Endothelial cell of umbilical vein (primary cell): Measurements from ENCODE around the gene UBASH3B. TPM values are rescaled to one million over a fixed set of nuclear protein-coding genes. Genes with fewer than 3 reads are reported as not detected.

Experiments
- BruUV-seq: library from RNA; stranded (reverse); fragments of 400-500 nt; replicated peaks from 2 replicates; lab custom pipeline; 2021; lab: Mats Ljungman, UMichigan
- CTCF ChIA-PET: fragments of 300-600, 350-600 bp; sonication (Branson Sonifier 250); formaldehyde crosslinking; loops from one replicate; lab custom pipeline; 2021; ENCODE audit warnings: antibody characterized with exemption, inconsistent platforms; lab: Charles Lee
- POLR2A ChIA-PET: fragments of 300-600, 350-600 bp; sonication (Branson Sonifier 250); formaldehyde crosslinking; loops from one replicate; lab custom pipeline; 2021; ENCODE audit warnings: antibody characterized with exemption, inconsistent platforms; lab: Charles Lee
- DNase-seq: peaks from one replicate; pipeline ENCODE4 v3.0.0-alpha.2; 2011; ENCODE audit warnings: low read depth, low spot score
- FAIRE-seq: peaks from 2 replicates; lab custom pipeline; 2011; peaks lifted over from hg19 to GRCh38; lab: Jason Lieb, UNC
- H2AFZ ChIP-seq: 2 replicates; pipeline ENCODE4 v1.6.0; 2012; ENCODE audit warnings: low read depth, low read length, control low read depth, inconsistent platforms
- H3K27ac ChIP-seq: 2 replicates; pipeline ENCODE4 v1.5.1; 2011; ENCODE audit warnings: low read depth, mild to moderate bottlenecking, control low read depth, low read length, moderate library complexity; ENCODE audit not compliant: insufficient read depth
- H3K27me3 ChIP-seq, 2 experiments: 2 replicates each; pipeline versions ENCODE4 v1.6.0 to v1.6.1; 2011; ENCODE audit warnings: low read length in 2 of 2, mixed read lengths in 1 of 2; ENCODE audit not compliant: control insufficient read depth in 2 of 2, insufficient read depth in 2 of 2
- H3K36me3 ChIP-seq, 2 experiments: 2 replicates in 1 of 2; 3 replicates in 1 of 2; pipeline ENCODE4 v1.5.1; 2011; ENCODE audit warnings: low read length in 2 of 2, mild to moderate bottlenecking in 1 of 2, moderate library complexity in 1 of 2; ENCODE audit not compliant: control insufficient read depth in 2 of 2, insufficient read depth in 2 of 2; ENCODE audit errors: extremely low read depth in 1 of 2
- H3K4me1 ChIP-seq: 3 replicates; pipeline ENCODE4 v1.5.1; 2011; ENCODE audit warnings: mild to moderate bottlenecking, low read length; ENCODE audit not compliant: control insufficient read depth, insufficient read depth; ENCODE audit errors: extremely low read depth
- H3K4me2 ChIP-seq: 2 replicates; pipeline ENCODE4 v1.6.1; 2011; ENCODE audit warnings: low read length, control low read depth, mixed read lengths; ENCODE audit not compliant: insufficient read depth
- H3K4me3 ChIP-seq, 3 experiments: fragments of 200-600 bp in 1 of 3; sonication (generic), shearing (Covaris generic) in 1 of 3; replicated peaks in 1 of 3; 2 replicates each; pipeline ENCODE4 v1.5.1; 2011 to 2016; ENCODE audit warnings: control low read depth in 3 of 3, low read length in 3 of 3, mild to moderate bottlenecking in 2 of 3, inconsistent platforms in 1 of 3, low read depth in 1 of 3, moderate library complexity in 1 of 3; ENCODE audit not compliant: insufficient read depth in 1 of 3
- H3K79me2 ChIP-seq: 2 replicates; pipeline ENCODE4 v1.6.0; 2012; ENCODE audit warnings: low read length, inconsistent platforms; ENCODE audit not compliant: control insufficient read depth, insufficient read depth
- H3K9ac ChIP-seq: replicated peaks from 2 replicates; pipeline ENCODE3; 2011; ENCODE audit warnings: low read length, control low read depth; ENCODE audit not compliant: insufficient read depth; ENCODE audit errors: extremely low read depth
- H3K9me1 ChIP-seq: replicated peaks from 3 replicates; pipeline ENCODE4 v1.6.0; 2011; ENCODE audit warnings: mild to moderate bottlenecking, low read length; ENCODE audit not compliant: control insufficient read depth, insufficient read depth; ENCODE audit errors: extremely low read depth
- H3K9me3 ChIP-seq: replicated peaks from 2 replicates; pipeline ENCODE4 v1.5.1; 2012; ENCODE audit warnings: low read length, inconsistent platforms; ENCODE audit not compliant: control insufficient read depth, insufficient read depth
- H4K20me1 ChIP-seq: replicated peaks from 2 replicates; pipeline ENCODE3; 2011; ENCODE audit warnings: mild to moderate bottlenecking, low read length; ENCODE audit not compliant: control insufficient read depth, insufficient read depth; ENCODE audit errors: extremely low read depth
- EZH2 ChIP-seq: IDR thresholded peaks from 2 replicates; pipeline ENCODE4 v1.6.1; 2012; ENCODE audit warnings: borderline replicate concordance, low read depth, mild to moderate bottlenecking, moderate library complexity, low read length, inconsistent platforms; ENCODE audit not compliant: severe bottlenecking
- FOS ChIP-seq: IDR thresholded peaks from 2 replicates; pipeline ENCODE4 v1.6.1; 2011; ENCODE audit warnings: mild to moderate bottlenecking, low read length, moderate library complexity, borderline replicate concordance; ENCODE audit not compliant: insufficient read depth
- GATA2 ChIP-seq: IDR thresholded peaks from 2 replicates; pipeline ENCODE4 v1.7.0; 2011; ENCODE audit warnings: low read depth, mild to moderate bottlenecking, moderate library complexity, mixed read lengths, low read length; ENCODE audit not compliant: insufficient read length, insufficient read depth
- JUN ChIP-seq: IDR thresholded peaks from 2 replicates; pipeline ENCODE4 v1.6.1; 2011; ENCODE audit warnings: borderline replicate concordance, low read depth; ENCODE audit not compliant: insufficient read length, insufficient read depth
- MYC ChIP-seq: IDR thresholded peaks from one replicate; pipeline ENCODE4 v1.6.1; 2011; ENCODE audit warnings: mild to moderate bottlenecking, low read depth, low read length
- POLR2A ChIP-seq: IDR thresholded peaks from 2 replicates; pipeline ENCODE4 v1.6.1; 2012; ENCODE audit warnings: low read depth, mild to moderate bottlenecking, control low read depth, low read length
- POLR2AphosphoS5 ChIP-seq: IDR thresholded peaks from 2 replicates; pipeline ENCODE4 v1.6.1; 2012; ENCODE audit warnings: low read depth, mild to moderate bottlenecking, control low read depth, low read length, moderate library complexity; ENCODE audit not compliant: insufficient read depth
- dilution Hi-C: fragments of 300-500 bp; cut with MboI; formaldehyde crosslinking; loops from one replicate; pipeline ENCODE4 v1.15.0; 2019; ENCODE audit warnings: low sequenced_read_pairs; ENCODE audit not compliant: extremely low pct_ligation_motif_present
- intact Hi-C: fragments of 100-400 bp; cut with micrococcal nuclease; formaldehyde crosslinking; loops from one replicate; pipeline ENCODE4 v1.10.0; 2022
- polyA plus RNA-seq, 4 experiments: library from polyadenylated mRNA; depleted of rRNA in 3 of 4; stranded (reverse) in 3 of 4; unstranded in 1 of 4; fragments of >200 nt; gene quantifications; 2 replicates each; pipeline versions ENCODE4 v1.2.1 to v1.2.3, GENCODE V29; 2011 to 2012; ENCODE audit warnings: missing spikeins in 1 of 4
- total RNA-seq: library from RNA; stranded (reverse); gene quantifications from 2 replicates; pipeline ENCODE4 v1.2.3, GENCODE V29; 2021
- TF ChIP-seq, protein P1 (sequence below), 2 donors: IDR thresholded peaks; 1 replicate in 1 of 2; 2 replicates in 1 of 2; pipeline ENCODE4 v1.5.1; 2011; ENCODE audit warnings: low read length in 2 of 2, mild to moderate bottlenecking in 2 of 2, moderate library complexity in 2 of 2, control low read depth in 1 of 2, inconsistent platforms in 1 of 2, low read depth in 1 of 2; ENCODE audit not compliant: insufficient read depth in 1 of 2; ENCODE audit errors: extremely low read depth in 1 of 2

The UBASH3B gene
- total and polyA plus RNA-seq, 2 donors (not counting 3 experiments of a cell fraction or from before 2014, with no cell fraction given): 23.7 to 38.1 TPM

GRCh38 chr11:122813176-122813893, 157.8 kb downstream of the UBASH3B start:
- DNase-seq: no peak
- Histone ChIP-seq H3K79me2 (no peaks in the 10 kb centered on the region), H4K20me1 (no peaks in the 10 kb centered on the region), H3K4me3 (no peak overlapping the region), H2AFZ (no peak overlapping the region), H3K9me3 (no peaks in the 10 kb centered on the region), H3K27me3 (no peaks in the 10 kb centered on the region), H3K36me3 (peaks cover 0 to 4% of the 10 kb centered on the region in 2 experiments), H3K4me2 (no peak overlapping the region), H3K9me1 (no peaks in the 10 kb centered on the region), H3K27ac (no peak overlapping the region), H3K9ac (no peak overlapping the region), H3K4me1 (peaks cover 6% of the 10 kb centered on the region)
- dilution Hi-C loops (no loop called here), intact Hi-C loops (no loop called here)
- ChIA-PET POLR2A (no interaction called here), CTCF (interaction anchor here (1.5 to 5.7 kb wide), 2 partner anchors 22 to 41 kb away, joined by 5 to 24 read pairs; no protein-coding TSS in a partner anchor)
- FAIRE-seq: no peak
- TF ChIP-seq GATA2 (no peak), MYC (no peak)
- no TSS peak for BruUV-seq

DNA sequence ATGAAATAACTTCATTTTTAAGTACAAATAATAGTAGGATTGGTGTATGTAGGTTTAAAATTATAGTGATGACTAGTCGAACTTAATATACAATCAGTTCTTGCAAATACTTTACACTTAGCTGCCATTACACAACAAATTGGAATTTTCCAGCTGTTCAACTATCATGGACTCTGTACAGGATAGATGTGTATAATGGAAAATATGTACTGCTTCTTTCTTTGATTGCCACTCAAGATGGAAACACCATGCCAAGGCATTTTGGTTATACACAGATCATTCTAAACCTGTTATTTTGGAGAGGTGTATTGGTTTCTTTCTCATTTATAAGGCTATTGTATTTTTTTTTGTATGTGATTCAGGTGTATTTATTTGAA, 158.4 kb downstream of the UBASH3B start:
- Histone ChIP-seq H3K27me3 (no peaks in the 10 kb centered on the region), H3K4me2 (no peak overlapping the region), H3K9ac (no peak overlapping the region), H3K9me3 (no peaks in the 10 kb centered on the region), H2AFZ (no peak overlapping the region), H3K79me2 (no peaks in the 10 kb centered on the region), H3K36me3 (peaks cover 0 to 4% of the 10 kb centered on the region in 2 experiments), H3K9me1 (no peaks in the 10 kb centered on the region), H3K27ac (no peak overlapping the region), H3K4me3 (no peak overlapping the region), H4K20me1 (no peaks in the 10 kb centered on the region), H3K4me1 (peaks cover 6% of the 10 kb centered on the region)
- no TSS peak for BruUV-seq
- intact Hi-C loops: loop anchor here (1.0 kb wide), 1 partner anchor 40 kb away; no protein-coding TSS in a partner anchor
- CTCF ChIA-PET: interaction anchor here (1.5 to 5.7 kb wide), 2 partner anchors 22 to 41 kb away, joined by 5 to 24 read pairs; no protein-coding TSS in a partner anchor
- POLR2A ChIA-PET: no interaction called here
- no peak for TF ChIP-seq JUN
- TF ChIP-seq POLR2A: no peak
- no peak for TF ChIP-seq MYC
- no peak for TF ChIP-seq GATA2
- no peak for TF ChIP-seq FOS
- TF ChIP-seq EZH2: no peak
- TF ChIP-seq POLR2AphosphoS5: no peak
- TF ChIP-seq, protein P1, sequence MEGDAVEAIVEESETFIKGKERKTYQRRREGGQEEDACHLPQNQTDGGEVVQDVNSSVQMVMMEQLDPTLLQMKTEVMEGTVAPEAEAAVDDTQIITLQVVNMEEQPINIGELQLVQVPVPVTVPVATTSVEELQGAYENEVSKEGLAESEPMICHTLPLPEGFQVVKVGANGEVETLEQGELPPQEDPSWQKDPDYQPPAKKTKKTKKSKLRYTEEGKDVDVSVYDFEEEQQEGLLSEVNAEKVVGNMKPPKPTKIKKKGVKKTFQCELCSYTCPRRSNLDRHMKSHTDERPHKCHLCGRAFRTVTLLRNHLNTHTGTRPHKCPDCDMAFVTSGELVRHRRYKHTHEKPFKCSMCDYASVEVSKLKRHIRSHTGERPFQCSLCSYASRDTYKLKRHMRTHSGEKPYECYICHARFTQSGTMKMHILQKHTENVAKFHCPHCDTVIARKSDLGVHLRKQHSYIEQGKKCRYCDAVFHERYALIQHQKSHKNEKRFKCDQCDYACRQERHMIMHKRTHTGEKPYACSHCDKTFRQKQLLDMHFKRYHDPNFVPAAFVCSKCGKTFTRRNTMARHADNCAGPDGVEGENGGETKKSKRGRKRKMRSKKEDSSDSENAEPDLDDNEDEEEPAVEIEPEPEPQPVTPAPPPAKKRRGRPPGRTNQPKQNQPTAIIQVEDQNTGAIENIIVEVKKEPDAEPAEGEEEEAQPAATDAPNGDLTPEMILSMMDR (IDR thresholded peaks at IDR 0.05; ENCODE audit: extremely low read depth in 1 of 2, insufficient read depth in 1 of 2, low read depth in 1 of 2, low read length in 2 of 2): no peak
- FAIRE-seq (no peak), DNase-seq (no peak)
- dilution Hi-C loops: no loop called here
